Karpas-422 (cell line): ENCODE measurements around the gene TNFSF15. TPM values are rescaled to one million over a fixed set of nuclear protein-coding genes. Genes with fewer than 3 reads are reported as not detected.
A peak's percentile ranks its signal among the peaks of the same experiment; 100 is the strongest.

ENCODE experiments used
- DNase-seq: peaks from one replicate; pipeline ENCODE4 v3.0.0-alpha.2; 2015
- H2AFZ ChIP-seq: fragments of 200-600 bp; sonication (generic); 2 replicates; pipeline ENCODE4 v1.6.1; 2014; ENCODE audit warnings: antibody characterized with exemption, low read length, mixed read lengths
- H3K27ac ChIP-seq: fragments of 200-600 bp; sonication (generic); 2 replicates; pipeline ENCODE4 v1.5.1; 2014; ENCODE audit warnings: mild to moderate bottlenecking, low read length, moderate library complexity
- H3K27me3 ChIP-seq: fragments of 200-600 bp; sonication (generic); 2 replicates; pipeline ENCODE4 v1.6.1; 2014; ENCODE audit warnings: low read length, mixed read lengths
- H3K36me3 ChIP-seq: fragments of 200-600 bp; sonication (generic); 2 replicates; pipeline ENCODE4 v1.6.1; 2014; ENCODE audit warnings: low read length, mixed read lengths; ENCODE audit not compliant: insufficient read depth
- H3K4me1 ChIP-seq: fragments of 200-600 bp; sonication (generic); 2 replicates; pipeline ENCODE4 v1.6.1; 2014; ENCODE audit warnings: mild to moderate bottlenecking, low read length, mixed read lengths
- H3K4me2 ChIP-seq: fragments of 200-600 bp; sonication (generic); 2 replicates; pipeline ENCODE4 v1.6.1; 2014; ENCODE audit warnings: low read length, low read depth, mild to moderate bottlenecking; ENCODE audit not compliant: poor library complexity, severe bottlenecking
- H3K4me3 ChIP-seq: fragments of 200-600 bp; sonication (generic); 2 replicates; pipeline ENCODE4 v1.5.1; 2014; ENCODE audit warnings: mild to moderate bottlenecking, antibody characterized with exemption, low read length, mixed read lengths
- H3K79me2 ChIP-seq: fragments of 200-600 bp; sonication (generic); 2 replicates; pipeline ENCODE4 v1.6.1; 2014; ENCODE audit warnings: mild to moderate bottlenecking, low read length, mixed read lengths
- H3K9ac ChIP-seq: fragments of 200-600 bp; sonication (generic); 2 replicates; pipeline ENCODE4 v1.6.0; 2014; ENCODE audit warnings: low read length
- H3K9me2 ChIP-seq: fragments of 200-600 bp; sonication (generic), shearing (Covaris generic); replicated peaks from 2 replicates; pipeline ENCODE4 v1.6.0; 2014; ENCODE audit warnings: mild to moderate bottlenecking, low read length, moderate library complexity; ENCODE audit not compliant: insufficient read depth
- H3K9me3 ChIP-seq: fragments of 300-700, 200-600 bp; sonication (generic); 2 replicates; pipeline ENCODE4 v1.6.1; 2014; ENCODE audit warnings: low read length, mixed read lengths
- H4K20me1 ChIP-seq: fragments of 200-600 bp; sonication (generic); 2 replicates; pipeline ENCODE4 v1.6.1; 2014; ENCODE audit warnings: mild to moderate bottlenecking, antibody characterized with exemption, low read length, low read depth; ENCODE audit not compliant: insufficient read depth
- total RNA-seq: library from RNA; depleted of rRNA; stranded (reverse); fragments of >200 nt; shearing (Covaris generic); gene quantifications from 2 replicates; pipeline ENCODE4 v1.2.3, GENCODE V29; 2014; ENCODE audit warnings: low replicate concordance

The TNFSF15 gene
- total RNA-seq, 1 experiment from 2014 or later: 32.5 TPM

DNA sequence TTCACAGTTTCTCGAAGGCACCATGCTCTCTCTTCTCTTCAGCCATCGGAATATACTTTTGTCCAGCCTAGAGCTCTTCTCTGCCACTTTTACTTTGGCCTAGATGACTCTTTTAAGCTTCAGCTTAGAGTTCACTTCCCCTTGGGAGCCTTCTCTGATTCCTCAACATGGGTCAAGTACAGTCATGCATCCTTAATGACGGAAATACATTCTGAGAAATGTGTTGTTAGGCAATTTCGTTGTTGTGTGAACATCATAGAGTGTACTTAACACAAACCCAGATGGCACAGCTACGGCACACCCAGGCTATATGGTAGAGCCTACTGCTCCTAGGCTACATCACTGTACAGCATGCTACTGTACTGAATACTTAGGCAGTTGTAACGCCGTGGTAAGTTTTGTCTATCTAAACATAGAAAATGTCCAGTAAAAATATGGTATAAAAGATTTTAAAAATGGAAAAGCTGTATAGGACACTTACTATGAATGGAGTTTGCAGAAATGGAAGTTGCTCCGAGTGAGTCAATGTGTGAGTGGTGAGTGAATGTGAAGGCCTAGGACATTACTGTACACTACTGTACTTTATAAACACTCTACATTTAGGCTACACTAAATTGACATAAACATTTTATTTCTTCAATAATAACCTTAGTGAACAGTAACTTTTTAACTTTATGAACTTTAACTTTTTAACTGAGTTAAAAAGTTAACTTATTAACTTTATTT is 15.1 kb upstream of the TNFSF15 start:
- Histone ChIP-seq H3K27me3 (0 out of 2 replicates have a peak, but pooled peaks cover 3% of the 10 kb centered on the region), H3K4me2 (no peak overlapping the region), H3K79me2 (no peaks in the 10 kb centered on the region), H3K4me3 (no peak overlapping the region), H3K9me3 (no peaks in the 10 kb centered on the region), H3K4me1 (peaks cover 12% of the 10 kb centered on the region), H2AFZ (no peak overlapping the region), H3K9me2 (no peaks in the 10 kb centered on the region), H3K9ac (no peak overlapping the region), H4K20me1 (no peaks in the 10 kb centered on the region), H3K27ac (no peak overlapping the region), H3K36me3 (no peaks in the 10 kb centered on the region)
- DNase-seq: no peak

DNA sequence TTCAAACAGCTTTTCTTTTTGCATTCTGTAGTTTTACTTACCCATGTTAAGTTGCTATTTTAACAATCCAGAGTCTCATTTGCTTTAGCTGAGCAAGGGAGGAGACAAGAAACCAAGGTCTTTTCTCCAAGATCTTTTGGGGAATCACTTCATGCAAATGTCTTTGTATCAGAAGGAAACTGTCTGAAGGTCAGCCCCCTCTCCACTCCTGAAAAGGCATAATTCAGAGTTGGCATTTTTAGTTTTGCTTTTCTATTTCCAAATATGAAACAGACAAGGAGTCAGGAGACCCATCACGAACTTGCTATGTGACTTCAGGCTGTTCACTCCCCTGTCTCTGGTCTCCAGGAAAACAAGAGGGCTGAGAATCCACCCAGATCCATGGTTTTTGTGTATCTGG is 12.3 kb upstream of the TNFSF15 start:
- Histone ChIP-seq H3K9ac (no peak overlapping the region), H3K9me2 (no peaks in the 10 kb centered on the region), H3K4me3 (no peak overlapping the region), H2AFZ (no peak overlapping the region), H3K79me2 (no peaks in the 10 kb centered on the region), H3K36me3 (no peaks in the 10 kb centered on the region), H3K27me3 (no peaks in the 10 kb centered on the region), H3K4me1 (peaks cover 15% of the 10 kb centered on the region), H4K20me1 (no peaks in the 10 kb centered on the region), H3K4me2 (no peak overlapping the region), H3K27ac (no peak overlapping the region), H3K9me3 (no peaks in the 10 kb centered on the region)
- no peak for DNase-seq

DNA sequence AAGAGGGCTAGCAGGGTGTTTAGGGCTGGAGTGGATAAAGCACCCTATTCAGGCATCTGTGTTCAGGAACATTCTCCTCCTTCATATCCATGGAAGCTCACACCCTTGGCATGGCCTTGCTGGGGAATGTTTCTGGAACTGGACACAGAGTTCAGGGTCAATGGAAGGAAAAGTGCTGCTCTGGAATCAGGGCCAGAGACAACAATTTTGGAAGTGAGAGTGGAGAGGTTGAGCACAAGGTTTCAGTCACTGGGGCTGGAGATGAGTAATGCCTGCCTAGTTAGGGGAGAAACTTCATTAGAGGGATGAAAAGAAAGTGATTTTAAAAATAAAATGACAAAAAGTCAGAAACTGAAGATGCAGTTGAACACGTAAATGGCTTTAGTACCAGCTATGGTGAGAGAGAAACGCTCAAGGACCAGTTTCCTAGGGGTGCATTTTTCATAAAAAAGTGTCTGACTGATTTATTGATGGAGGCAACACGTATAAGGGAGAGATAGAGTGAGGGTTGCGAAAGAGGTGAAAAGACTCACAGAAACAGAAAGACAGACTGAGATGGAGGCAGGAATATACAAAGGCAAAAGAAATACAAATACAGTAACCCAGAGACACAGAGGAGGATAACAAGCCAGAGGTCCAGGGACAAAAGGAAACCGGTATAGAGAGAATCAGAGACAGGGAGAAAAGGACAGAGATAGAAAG is 8.0 kb upstream of the TNFSF15 start:
- H3K27me3 ChIP-seq: no peaks in the 10 kb centered on the region
- no peaks in the 10 kb centered on the region for H3K9me2 ChIP-seq
- no peak for DNase-seq
- no peak overlapping the region for H3K9ac ChIP-seq
- H3K4me1 ChIP-seq: peaks cover 53% of the 10 kb centered on the region
- no peaks in the 10 kb centered on the region for H3K9me3 ChIP-seq
- no peak overlapping the region for H3K27ac ChIP-seq
- no peaks in the 10 kb centered on the region for H3K36me3 ChIP-seq
- no peak overlapping the region for H3K4me3 ChIP-seq
- H3K79me2 ChIP-seq: no peaks in the 10 kb centered on the region
- no peaks in the 10 kb centered on the region for H4K20me1 ChIP-seq
- H3K4me2 ChIP-seq: no peak overlapping the region
- no peak overlapping the region for H2AFZ ChIP-seq

DNA sequence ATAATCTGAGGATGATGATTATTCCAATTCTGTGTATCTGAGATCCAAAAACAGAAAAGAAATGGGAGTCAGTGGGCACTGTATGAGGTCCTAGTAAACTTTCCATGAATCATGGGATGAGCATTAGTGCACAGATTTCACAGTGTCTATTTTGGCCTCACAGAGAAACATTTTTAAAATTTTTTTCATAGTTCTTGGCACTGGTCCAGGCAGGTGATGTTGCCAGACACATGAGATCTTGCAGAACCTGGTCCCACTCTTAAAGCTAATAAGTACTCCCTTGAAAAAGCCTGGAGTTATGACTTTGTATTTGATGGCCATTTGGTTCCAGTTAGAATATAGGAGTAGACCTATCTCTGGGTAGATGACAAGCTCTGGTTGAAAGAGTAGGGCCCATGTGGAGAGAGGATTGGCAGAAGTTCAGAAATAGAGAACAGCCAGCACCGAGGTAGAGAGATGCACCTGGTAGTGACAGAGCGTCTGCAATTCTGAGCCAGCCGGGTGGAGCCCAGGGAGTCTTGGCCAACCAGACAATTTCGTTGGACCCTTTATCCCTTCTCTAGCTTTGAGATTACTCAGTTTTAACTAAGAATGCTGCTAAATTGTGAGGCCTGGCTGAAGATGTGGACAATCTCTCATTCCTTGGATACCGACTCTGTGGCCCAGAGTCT is 6.3 kb upstream of the TNFSF15 start:
- H3K4me3 ChIP-seq: peak overlapping the region; percentile 5; the same call in 1 of the 2 replicates
- peak overlapping the region; percentile 87 for H3K4me2 ChIP-seq
- DNase-seq: peak; percentile 59
- H4K20me1 ChIP-seq: no peaks in the 10 kb centered on the region
- H3K27ac ChIP-seq: peak overlapping the region; percentile 99
- H3K9ac ChIP-seq: peak overlapping the region; percentile 42
- no peaks in the 10 kb centered on the region for H3K36me3 ChIP-seq
- H3K9me3 ChIP-seq: no peaks in the 10 kb centered on the region
- no peak overlapping the region for H2AFZ ChIP-seq
- no peaks in the 10 kb centered on the region for H3K27me3 ChIP-seq
- peaks cover 63% of the 10 kb centered on the region for H3K4me1 ChIP-seq
- no peaks in the 10 kb centered on the region for H3K79me2 ChIP-seq
- no peaks in the 10 kb centered on the region for H3K9me2 ChIP-seq

DNA sequence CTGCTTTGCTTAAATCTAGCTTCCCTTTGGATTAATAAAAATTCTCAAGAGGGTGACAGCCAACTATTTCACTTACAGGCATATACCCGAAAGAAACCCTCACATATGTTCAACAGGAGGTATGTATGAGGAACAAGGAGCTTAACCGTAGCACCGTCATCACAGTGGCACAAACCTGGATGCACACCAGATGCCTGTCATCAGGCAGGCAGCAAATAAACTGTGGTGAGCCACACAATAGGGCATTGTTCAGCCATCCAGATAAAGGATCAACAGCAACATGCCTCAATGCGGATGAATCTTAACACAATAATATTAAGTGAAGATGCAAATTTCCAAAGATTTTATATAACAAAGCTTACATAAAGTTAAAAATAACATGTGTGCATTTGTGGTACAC is 5.5 kb upstream of the TNFSF15 start:
- Histone ChIP-seq H3K4me1 (peaks cover 71% of the 10 kb centered on the region), H3K4me2 (peak overlapping the region; percentile 87), H3K27ac (peak overlapping the region; percentile 99), H2AFZ (no peak overlapping the region), H3K79me2 (no peaks in the 10 kb centered on the region), H3K9me2 (no peaks in the 10 kb centered on the region), H3K36me3 (no peaks in the 10 kb centered on the region), H3K9ac (peak overlapping the region; percentile 42), H4K20me1 (no peaks in the 10 kb centered on the region), H3K9me3 (no peaks in the 10 kb centered on the region), H3K27me3 (no peaks in the 10 kb centered on the region), H3K4me3 (peak overlapping the region; percentile 5)
- peak; percentile 65 for DNase-seq

DNA sequence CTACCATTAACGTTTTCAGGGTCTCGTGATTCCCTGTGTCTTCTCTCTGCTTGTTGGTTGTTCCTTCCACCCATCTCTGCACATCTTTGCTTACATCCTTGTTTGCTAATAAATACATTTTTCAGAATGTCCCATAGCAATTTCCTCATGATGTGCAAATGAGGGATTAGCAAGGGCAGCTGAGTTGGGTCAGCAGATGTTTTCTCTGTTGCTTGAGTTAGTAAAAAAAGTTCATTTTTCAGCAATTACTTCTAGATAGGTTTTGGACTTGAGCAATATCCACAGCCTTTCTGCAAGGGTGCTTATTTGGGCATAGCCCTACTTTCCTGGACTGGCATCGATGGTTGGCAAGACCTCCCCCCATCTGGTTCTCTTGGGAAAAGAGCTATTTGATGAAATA is 4.8 kb upstream of the TNFSF15 start:
- peak overlapping the region; percentile 99 for H3K27ac ChIP-seq
- H3K36me3 ChIP-seq: no peaks in the 10 kb centered on the region
- H3K79me2 ChIP-seq: peaks cover 3% of the 10 kb centered on the region
- peak overlapping the region; percentile 87 for H3K4me2 ChIP-seq
- no peak overlapping the region for H2AFZ ChIP-seq
- H3K9ac ChIP-seq: peak overlapping the region; percentile 42
- peak; percentile 63 for DNase-seq
- no peaks in the 10 kb centered on the region for H4K20me1 ChIP-seq
- H3K9me2 ChIP-seq: no peaks in the 10 kb centered on the region
- H3K4me1 ChIP-seq: peaks cover 77% of the 10 kb centered on the region
- H3K27me3 ChIP-seq: no peaks in the 10 kb centered on the region
- H3K9me3 ChIP-seq: no peaks in the 10 kb centered on the region
- peak overlapping the region; percentile 5 for H3K4me3 ChIP-seq

DNA sequence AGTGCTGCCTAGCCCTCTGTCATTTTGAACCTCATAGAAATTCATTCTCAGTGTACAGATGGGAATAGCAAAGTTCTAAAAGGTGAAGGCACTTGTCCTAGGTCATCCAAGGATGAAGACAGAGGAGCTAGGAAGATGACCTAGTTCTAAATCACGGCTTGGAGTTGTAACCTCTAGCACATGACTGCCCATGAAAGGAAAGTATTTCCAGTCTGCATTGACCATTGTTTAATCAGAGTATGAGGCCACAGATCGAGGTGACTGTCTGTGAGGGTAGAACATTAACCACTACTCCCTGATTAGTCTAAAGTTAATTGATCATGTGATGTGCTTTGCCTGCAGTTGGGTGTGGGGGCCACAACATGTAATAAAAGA is 674 bp upstream of the TNFSF15 start:
- Histone ChIP-seq H3K9me3 (no peaks in the 10 kb centered on the region), H3K36me3 (peaks cover 28% of the 10 kb centered on the region), H3K79me2 (peaks cover 31% of the 10 kb centered on the region), H2AFZ (no peak overlapping the region), H3K27me3 (no peaks in the 10 kb centered on the region), H3K27ac (peak overlapping the region; percentile 99), H3K4me3 (peak overlapping the region; percentile 93), H4K20me1 (peaks cover 9% of the 10 kb centered on the region; the same call in 1 of the 2 replicates), H3K4me1 (peaks cover 94% of the 10 kb centered on the region), H3K9ac (peak overlapping the region; percentile 95), H3K4me2 (peak overlapping the region; percentile 87), H3K9me2 (no peaks in the 10 kb centered on the region)
- DNase-seq: no peak

DNA sequence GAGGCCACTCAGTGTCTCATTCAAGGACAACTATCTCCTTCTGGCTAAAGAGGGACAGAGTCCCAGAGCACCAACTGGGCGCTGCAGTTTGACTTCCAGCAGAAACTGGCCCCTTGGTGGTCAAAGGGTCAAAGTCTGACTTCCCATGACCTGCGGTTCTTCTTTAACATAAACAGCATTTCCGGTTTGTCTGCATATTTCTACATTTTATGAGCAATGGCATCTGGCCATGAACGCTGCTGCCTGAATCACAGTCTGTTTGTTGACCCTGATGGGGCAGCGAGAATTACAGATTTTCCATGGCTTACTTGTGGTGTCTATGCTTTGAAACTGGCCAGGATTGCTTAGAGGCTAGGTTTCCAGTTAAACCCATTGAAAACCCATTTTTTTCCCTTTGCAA is 1.3 kb downstream of the TNFSF15 start:
- Histone ChIP-seq H3K9me2 (no peaks in the 10 kb centered on the region), H3K4me1 (peaks cover 88% of the 10 kb centered on the region)

More for the DNA sequence above, 1.3 kb downstream of the TNFSF15 start:
- peaks cover 40% of the 10 kb centered on the region for H3K36me3 ChIP-seq
- H3K4me2 ChIP-seq: peak overlapping the region; percentile 87
- H4K20me1 ChIP-seq: peaks cover 9% of the 10 kb centered on the region; the same call in 1 of the 2 replicates
- peak overlapping the region; percentile 93 for H3K4me3 ChIP-seq
- no peak for DNase-seq
- H3K27me3 ChIP-seq: no peaks in the 10 kb centered on the region
- peak overlapping the region; percentile 95 for H3K9ac ChIP-seq
- H3K9me3 ChIP-seq: no peaks in the 10 kb centered on the region
- peaks cover 31% of the 10 kb centered on the region for H3K79me2 ChIP-seq
- no peak overlapping the region for H2AFZ ChIP-seq
- H3K27ac ChIP-seq: peak overlapping the region; percentile 99
